Measurements from ENCODE around the gene JRKL.

Gene JRKL

DNA sequence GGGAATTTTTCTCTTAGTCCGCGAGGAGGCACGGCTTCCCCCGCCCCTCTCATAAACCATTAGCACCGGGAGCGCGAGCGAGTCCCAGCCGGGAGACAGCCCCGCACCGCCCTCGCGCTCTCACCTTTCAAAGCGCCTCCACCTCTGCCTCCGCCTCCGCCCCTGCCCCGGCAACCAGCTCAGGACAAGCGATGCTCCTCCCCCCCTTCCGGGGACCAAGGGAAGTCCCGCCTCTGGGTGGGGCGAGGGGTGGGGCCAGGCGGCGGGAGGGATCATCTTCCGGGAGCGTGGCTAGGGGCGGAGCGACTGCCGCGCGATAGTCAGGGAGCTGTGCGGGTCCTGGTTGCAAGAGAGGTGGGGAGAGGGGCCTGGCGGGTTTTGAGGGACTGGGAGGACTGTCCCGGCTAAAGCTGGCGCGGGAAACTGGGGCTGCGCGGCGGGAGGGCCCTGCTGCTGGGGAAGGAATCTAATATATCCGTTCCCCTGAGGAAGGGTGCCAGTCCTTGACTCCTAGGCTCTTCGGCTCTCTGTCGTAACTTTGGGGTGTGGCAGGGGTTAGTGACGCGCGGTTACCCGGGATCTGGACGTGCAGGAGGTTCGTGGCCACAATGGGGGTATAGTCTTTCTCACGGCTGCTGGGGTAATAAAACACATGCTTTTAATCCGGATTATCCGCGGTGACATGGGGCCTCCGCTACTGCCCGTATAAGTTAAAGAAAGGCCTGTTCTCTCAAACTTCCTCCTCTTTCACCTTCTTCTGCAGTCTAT lies at the start of gene JRKL, which contains the start of gene CCDC82:
TSS of gene JRKL (plus strand) at position 294 of the 768 bp plus-strand sequence. CDS start 637 bp downstream, outside the sequence.
TSS of gene CCDC82 (minus strand) at position 193 of the 768 bp plus-strand sequence. CDS start 5,165 bp downstream, outside the sequence.
- peak; percentile 88 for DNase-seq (ENCODE audit: low read depth)

DNA sequence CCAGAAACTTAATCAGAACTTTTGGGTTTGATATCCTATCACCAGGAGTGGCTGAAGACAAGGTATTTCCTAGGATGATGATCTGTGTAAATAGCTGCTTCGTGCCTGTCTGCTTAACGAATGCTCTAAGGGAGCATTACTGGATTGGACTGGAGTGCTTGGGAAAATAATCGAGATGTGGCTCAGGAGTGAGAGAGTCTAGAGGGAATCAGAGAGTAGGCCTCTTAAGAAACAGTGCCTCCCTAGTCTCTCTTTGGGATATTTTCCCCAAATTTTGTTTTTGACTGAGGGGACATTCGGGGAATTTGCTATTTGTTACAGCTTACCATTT lies 49.3 kb upstream of the JRKL start:
- DNase-seq (ENCODE audit: low read depth), result no peak

DNA sequence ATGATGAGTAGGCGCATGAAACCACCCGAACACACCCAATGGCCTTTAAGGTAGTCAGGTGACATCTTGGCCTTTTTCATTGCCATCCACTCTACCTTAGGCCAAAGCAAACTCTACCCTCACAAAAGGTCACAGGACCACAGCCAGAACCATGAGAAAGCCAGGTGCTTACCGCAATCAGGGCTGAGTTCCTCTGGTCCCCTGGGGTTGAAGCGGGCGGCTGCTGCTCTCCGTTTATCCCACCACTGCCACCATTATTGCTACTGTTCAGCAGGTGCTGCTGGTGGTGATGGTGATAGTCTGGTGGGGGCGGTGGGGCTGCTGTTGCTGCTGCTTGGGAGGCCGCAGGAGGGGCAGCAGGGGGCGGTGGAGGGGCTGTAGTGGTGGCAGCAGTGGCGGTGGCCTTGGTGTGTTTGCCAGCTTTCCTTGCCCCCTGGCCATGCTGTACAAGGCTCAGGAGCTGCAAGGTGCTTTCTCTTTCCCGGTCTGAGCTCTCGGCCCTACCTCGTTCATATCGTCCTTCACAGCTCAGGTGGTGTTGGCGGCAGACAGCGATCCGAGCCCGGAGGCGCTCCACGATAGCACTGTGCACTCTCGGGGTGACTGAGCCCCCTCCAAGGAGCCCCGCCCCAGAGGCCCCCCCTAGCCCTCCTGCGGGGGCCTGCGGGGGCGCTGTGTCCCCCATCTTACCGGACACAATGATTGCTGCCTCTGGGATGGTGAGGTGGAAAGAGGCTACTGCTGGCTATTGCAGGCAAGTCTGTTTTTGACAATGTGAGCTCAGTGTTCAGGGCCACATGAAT lies 48.4 kb upstream of the JRKL start:
- DNase-seq (ENCODE audit: low read depth), result no peak

GRCh38 chr11:96342014-96342960 lies 47.5 kb upstream of the JRKL start:
- DNase-seq (ENCODE audit: low read depth), result no peak

DNA sequence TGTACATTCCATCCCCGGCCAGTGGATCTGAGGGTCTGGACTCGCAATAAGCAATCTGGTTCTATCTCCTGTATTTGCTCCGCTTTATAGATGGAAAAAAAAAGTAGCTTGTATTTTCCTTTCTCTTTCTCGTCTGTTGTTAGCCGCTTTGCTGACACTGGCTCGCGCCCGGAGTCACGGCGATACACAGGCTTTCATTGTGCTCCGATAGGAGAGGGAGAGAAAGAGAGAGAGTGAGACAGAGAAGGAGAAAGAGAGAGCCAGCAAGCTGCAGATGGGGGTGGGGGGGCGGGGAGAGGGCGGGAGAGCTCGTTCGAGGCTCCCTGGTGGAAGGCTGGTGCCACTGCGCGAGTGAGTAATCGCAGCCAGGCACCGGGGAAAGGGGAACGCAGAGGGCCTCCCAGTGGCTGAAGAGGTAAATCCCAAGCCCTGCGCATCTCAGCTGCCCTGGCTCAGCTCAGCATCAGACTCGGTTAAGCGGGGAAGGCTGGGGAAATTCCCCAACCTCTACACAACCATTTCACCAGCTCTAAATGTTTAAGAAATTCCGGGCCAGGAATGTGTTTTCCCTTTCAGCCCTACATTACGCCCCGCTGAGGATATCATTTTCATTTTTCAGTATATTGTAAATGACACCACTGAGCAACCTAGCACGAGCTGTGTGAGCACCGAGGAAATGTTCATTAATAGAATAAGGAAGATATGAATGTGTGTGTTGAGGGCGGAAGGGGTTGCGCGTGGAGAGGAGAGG lies 46.7 kb upstream of the JRKL start, which contains the start of gene MAML2:
TSS of gene MAML2 (minus strand) at position 235 of the 751 bp plus-strand sequence. CDS start 1,300 bp downstream, outside the sequence.
- DNase-seq (ENCODE audit: low read depth), result peak; percentile 89

- DNase-seq (ENCODE audit: low read depth), result no peak
These were observed 33.0 kb upstream of the JRKL start for GRCh38 chr11:96356848-96357247.

DNA sequence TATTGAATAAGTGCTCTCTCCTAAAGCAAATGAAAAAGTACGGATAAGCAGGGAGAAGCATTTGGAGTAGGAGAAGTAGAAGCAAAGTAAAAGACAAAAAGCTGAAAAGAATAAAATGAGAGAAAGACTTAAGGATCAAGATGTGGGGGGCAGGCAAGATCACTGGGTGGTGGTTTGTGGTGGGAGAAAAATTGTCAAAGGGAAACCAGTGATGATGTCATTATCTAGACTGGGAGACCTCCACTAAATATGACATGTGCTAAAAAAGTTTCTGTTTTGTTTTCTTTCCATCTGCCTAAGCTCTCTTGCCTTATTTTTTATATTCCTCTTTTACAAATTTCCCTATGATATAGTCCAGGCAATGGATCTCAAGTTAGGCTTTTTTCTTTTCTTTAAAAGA lies 32.0 kb upstream of the JRKL start:
- no peak for DNase-seq (ENCODE audit: low read depth)

GRCh38 chr11:96358321-96358720 lies 31.5 kb upstream of the JRKL start:
- no peak for DNase-seq (ENCODE audit: low read depth)

DNA sequence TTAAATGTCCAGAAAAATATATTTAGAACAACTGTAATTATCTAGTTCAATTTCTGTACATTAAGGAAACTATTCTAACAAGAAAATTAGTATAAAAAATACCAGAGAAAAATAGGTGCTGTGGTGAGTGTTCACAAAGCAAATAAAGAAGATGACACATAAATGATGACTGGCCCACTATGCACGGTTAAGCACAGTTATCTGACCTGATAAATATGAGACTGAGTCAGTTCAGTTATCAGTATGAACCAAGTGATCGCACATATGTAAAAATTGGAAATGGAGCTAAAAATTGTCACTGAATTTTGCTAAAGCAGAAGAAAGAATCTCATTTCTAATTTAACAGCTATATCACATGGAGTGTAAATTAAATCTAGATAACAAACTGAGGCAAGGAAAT lies 28.0 kb upstream of the JRKL start:
- no peak for DNase-seq (ENCODE audit: low read depth)

- no peak for DNase-seq (ENCODE audit: low read depth)
These were observed 24.3 kb upstream of the JRKL start for GRCh38 chr11:96365493-96365892.

DNA sequence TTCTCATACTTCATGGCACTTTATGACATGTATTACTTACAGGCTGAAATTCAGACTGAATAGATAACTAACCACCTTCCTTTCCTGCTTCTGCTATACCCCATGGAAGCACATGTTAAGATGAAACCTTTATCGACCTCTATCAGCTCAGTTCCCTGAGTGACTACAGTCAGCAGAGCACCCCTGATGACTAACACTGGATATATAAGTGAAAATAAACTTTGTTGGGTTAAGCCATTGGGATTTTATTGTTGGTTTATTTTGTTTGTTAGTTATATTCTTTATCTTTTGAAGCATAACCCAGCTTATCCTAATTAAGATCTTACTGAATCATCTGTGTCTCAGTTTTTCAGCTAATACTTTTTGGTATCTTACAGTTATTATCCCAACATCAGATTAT lies 23.8 kb upstream of the JRKL start:
- no peak for DNase-seq (ENCODE audit: low read depth)

DNA sequence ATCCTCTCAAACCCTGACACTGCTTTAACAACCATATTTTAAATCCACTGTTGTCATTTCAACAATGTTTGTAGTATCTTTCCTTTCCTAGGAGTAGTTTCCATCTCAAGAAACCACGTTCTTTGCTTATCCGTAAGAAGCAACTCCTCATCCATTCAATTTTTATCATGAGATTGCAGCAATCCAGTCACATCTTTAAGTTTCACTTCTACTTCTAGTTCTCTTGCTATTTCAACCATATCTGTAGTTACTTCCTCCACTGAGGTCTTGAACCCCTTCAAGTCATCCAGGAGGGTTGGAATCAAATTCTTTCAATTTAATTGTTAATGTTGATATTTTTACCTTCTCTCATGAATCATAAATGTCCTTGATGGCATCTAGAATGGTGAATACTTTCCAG lies 22.5 kb upstream of the JRKL start:
- DNase-seq (ENCODE audit: low read depth), result no peak

- no peak for DNase-seq (ENCODE audit: low read depth)
These were observed 16.0 kb upstream of the JRKL start for GRCh38 chr11:96373826-96374225.

DNA sequence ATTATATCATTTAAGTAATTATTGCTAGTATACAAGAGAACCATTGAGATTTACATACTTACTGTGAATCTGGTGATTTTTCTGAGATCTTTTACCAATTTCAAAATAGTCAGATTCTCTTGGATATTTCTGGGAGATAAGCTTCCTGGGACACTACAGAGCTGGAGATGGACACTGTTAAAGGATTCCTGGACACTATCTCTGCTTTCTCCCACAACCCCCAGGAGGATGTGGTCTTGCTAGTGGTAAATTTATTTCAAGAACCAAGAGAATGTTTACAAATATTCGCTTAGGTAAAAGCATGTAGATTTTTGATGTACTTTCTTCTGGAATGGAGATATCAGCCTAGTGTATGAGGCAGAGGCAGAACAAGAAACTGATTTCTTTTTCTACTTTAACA lies 13.0 kb upstream of the JRKL start:
- DNase-seq (ENCODE audit: low read depth), result no peak

GRCh38 chr11:96384156-96384555 lies 5.7 kb upstream of the JRKL start:
- no peak for DNase-seq (ENCODE audit: low read depth)

DNA sequence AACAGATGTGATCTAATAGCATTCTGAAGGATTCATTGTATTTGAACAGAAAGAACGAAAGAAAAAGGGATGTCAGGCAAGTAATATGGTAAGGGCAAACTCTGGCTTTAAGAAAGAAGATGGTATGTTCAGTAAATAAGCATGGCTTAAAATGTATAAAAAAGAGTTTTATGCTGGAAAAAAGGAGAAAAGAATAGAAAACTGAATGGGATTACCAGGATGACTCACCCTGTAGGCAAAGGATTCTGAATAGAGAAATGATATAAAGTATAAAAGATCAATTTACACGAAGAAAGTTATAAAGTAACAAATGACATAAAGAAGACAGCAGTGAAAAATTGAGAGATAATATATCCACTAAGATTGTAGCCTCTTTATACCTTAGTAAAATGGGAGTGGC lies 4.6 kb upstream of the JRKL start:
- DNase-seq (ENCODE audit: low read depth), result no peak

- no peak for DNase-seq (ENCODE audit: low read depth)
These were observed 708 bp upstream of the JRKL start for GRCh38 chr11:96388891-96389719.

DNA sequence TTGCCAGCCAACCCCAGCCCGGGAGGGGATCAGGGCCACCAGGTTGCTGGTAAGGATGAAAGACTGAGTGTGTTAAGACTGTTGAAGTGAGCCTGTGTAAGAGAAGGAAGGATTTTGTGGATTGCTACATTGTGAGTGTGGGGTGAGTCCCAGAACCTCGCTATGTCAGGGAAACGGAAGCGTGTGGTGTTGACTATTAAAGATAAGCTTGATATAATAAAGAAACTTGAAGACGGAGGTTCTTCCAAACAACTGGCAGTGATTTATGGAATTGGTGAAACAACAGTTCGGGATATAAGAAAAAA lies 627 bp downstream of the JRKL start:
- no peak for DNase-seq (ENCODE audit: low read depth)

- no peak for DNase-seq (ENCODE audit: low read depth)
These were observed 2.0 kb downstream of the JRKL start for GRCh38 chr11:96391698-96392307.

GRCh38 chr11:96393753-96394348 lies 4.0 kb downstream of the JRKL start:
- peak; percentile 32 for DNase-seq (ENCODE audit: low read depth)

Data from fibroblast of the conjunctiva (primary cell).